Measurements from ENCODE around the gene SPACA9.

Gene SPACA9

GRCh38 chr9:132878695-132879456 lies at the start of gene SPACA9:
SPACA9 (plus strand) TSS chr9:132878898; CDS start chr9:132883948, 5,050 bp downstream.
- peak; percentile 27 to 38 for DNase-seq

GRCh38 chr9:132832171-132832881 lies 46.4 kb upstream of the SPACA9 start:
- DNase-seq, result no peak

- DNase-seq, result no peak
Observed at GRCh38 chr9:132833550-132834121, 45.1 kb upstream of the SPACA9 start.

GRCh38 chr9:132834343-132834742 lies 44.4 kb upstream of the SPACA9 start:
- DNase-seq, result no peak

GRCh38 chr9:132837501-132838286 lies 41.0 kb upstream of the SPACA9 start:
- no peak for DNase-seq

- DNase-seq, result no peak
Observed at GRCh38 chr9:132838291-132838690, 40.4 kb upstream of the SPACA9 start.

GRCh38 chr9:132840980-132841379 lies 37.7 kb upstream of the SPACA9 start:
- no peak for DNase-seq

GRCh38 chr9:132842124-132843044 lies 36.3 kb upstream of the SPACA9 start:
- DNase-seq, result no peak

GRCh38 chr9:132846109-132846917 lies 32.4 kb upstream of the SPACA9 start:
- DNase-seq, result no peak

GRCh38 chr9:132846918-132847515 lies 31.7 kb upstream of the SPACA9 start:
- no peak for DNase-seq

- DNase-seq, result peak in 1 of 2 donors; percentile 9
Observed at GRCh38 chr9:132849185-132849706, 29.5 kb upstream of the SPACA9 start.

GRCh38 chr9:132853482-132853881 lies 25.2 kb upstream of the SPACA9 start:
- no peak for DNase-seq

GRCh38 chr9:132854832-132855231 lies 23.9 kb upstream of the SPACA9 start:
- DNase-seq, result no peak

- no peak for DNase-seq
Observed at GRCh38 chr9:132855904-132856303, 22.8 kb upstream of the SPACA9 start.

GRCh38 chr9:132857031-132857430 lies 21.7 kb upstream of the SPACA9 start:
- DNase-seq, result no peak

- DNase-seq, result no peak
Observed at GRCh38 chr9:132857616-132858342, 20.9 kb upstream of the SPACA9 start.

GRCh38 chr9:132858751-132859150 lies 19.9 kb upstream of the SPACA9 start:
- DNase-seq, result no peak

GRCh38 chr9:132861666-132862065 lies 17.0 kb upstream of the SPACA9 start:
- no peak for DNase-seq

- DNase-seq, result no peak
Observed at GRCh38 chr9:132862533-132862932, 16.2 kb upstream of the SPACA9 start.

GRCh38 chr9:132863096-132863495 lies 15.6 kb upstream of the SPACA9 start:
- DNase-seq, result no peak

All from CD4-positive, alpha-beta T cell treated with Interferon alpha-2 for 1 hour (primary cell).